Left ventricle myocardium superior (tissue), 1 donor: ENCODE results near the gene ATG14. TPM values are rescaled to one million over a fixed set of nuclear protein-coding genes. Genes with fewer than 3 reads are reported as not detected.
"Not testable (repeated sequence)": the region's sequence is repeated elsewhere in the genome, so short reads cannot be mapped to it uniquely, and the experiment has no call there.

ENCODE experiments used
- ATAC-seq: fragments of 200-7000 bp; cut with Tn5 transposase; one replicate; pipeline ENCODE4 v1.9.1; 2020; ENCODE audit warnings: mild to moderate bottlenecking, moderate library complexity
- DNase-seq: peaks from one replicate; pipeline ENCODE4 v3.0.0-alpha.2; 2020
- intact Hi-C: fragments of 100-400 bp; cut with micrococcal nuclease; formaldehyde crosslinking; loops from one replicate; pipeline ENCODE4 v1.11.0; 2022
- long read RNA-seq: library from polyadenylated mRNA; unstranded; transcript quantifications from one replicate; pipeline ENCODE4 v2.0.0, GENCODE V29; 2021
- total RNA-seq: library from RNA; stranded (reverse); fragmentation: NEBNext Ultra II Directional; extraction: Animal tissue kit (Norgen Biotek cat#: 25700); gene quantifications from one replicate; pipeline ENCODE4 v1.2.1, GENCODE V29; 2021
- donor health status: DM: no; HTN: yes; CAD: no; lungs with severe emphysema.

ATG14 gene
- total RNA-seq: 17.3 TPM
- long read RNA-seq, full-length matches to known transcripts: 2 of 14 reads
- long read RNA-seq, partial matches to known transcripts: 3 of 14 reads
- long read RNA-seq, other reads (novel, unspliced or antisense): 9 of 14 reads

- DNase-seq (peak; percentile 88), ATAC-seq (peak; percentile 99)
These were observed at the start of gene ATG14 for GRCh38 chr14:55411426-55412389. Gene ATG14, minus strand, starts transcription at chr14:55411830. Its CDS starts 8 bp downstream, at chr14:55411822.

GRCh38 chr14:55458800-55459515, 47.3 kb upstream of the ATG14 start:
- no peak for DNase-seq
- ATAC-seq: no peak
- intact Hi-C loops: no loop called here

More at GRCh38 chr14:55411426-55412389, at the start of gene ATG14:
- intact Hi-C loops: no loop called here

- ATAC-seq (no peak), DNase-seq (no peak)
- intact Hi-C loops: no loop called here
These were observed 45.9 kb upstream of the ATG14 start for GRCh38 chr14:55457496-55457895.

- DNase-seq, ATAC-seq, intact Hi-C loops: not testable (repeated sequence)
These were observed 44.8 kb upstream of the ATG14 start for GRCh38 chr14:55456411-55456810.

- intact Hi-C loops: no loop called here
- ATAC-seq (peak; percentile 84), DNase-seq (peak; percentile 44)
These were observed 42.8 kb upstream of the ATG14 start for GRCh38 chr14:55454264-55455002.

GRCh38 chr14:55451950-55452349, 40.3 kb upstream of the ATG14 start:
- ATAC-seq (no peak), DNase-seq (no peak)
- intact Hi-C loops: no loop called here

GRCh38 chr14:55451398-55451797, 39.8 kb upstream of the ATG14 start:
- ATAC-seq (no peak), DNase-seq (no peak)
- intact Hi-C loops: no loop called here

GRCh38 chr14:55450987-55451386, 39.4 kb upstream of the ATG14 start:
- ATAC-seq: no peak
- intact Hi-C loops: no loop called here
- no peak for DNase-seq

- ATAC-seq (no peak), DNase-seq (no peak)
- intact Hi-C loops: no loop called here
These were observed 38.9 kb upstream of the ATG14 start for GRCh38 chr14:55450539-55450938.

- no peak for ATAC-seq
- intact Hi-C loops: no loop called here
- no peak for DNase-seq
These were observed 38.5 kb upstream of the ATG14 start for GRCh38 chr14:55450124-55450523.

GRCh38 chr14:55449116-55449515, 37.5 kb upstream of the ATG14 start:
- DNase-seq (no peak), ATAC-seq (no peak)
- intact Hi-C loops: no loop called here

- ATAC-seq (peak; percentile 42), DNase-seq (no peak)
- intact Hi-C loops: no loop called here
These were observed 36.5 kb upstream of the ATG14 start for GRCh38 chr14:55448141-55448614.

GRCh38 chr14:55446833-55447232, 35.2 kb upstream of the ATG14 start:
- intact Hi-C loops: no loop called here
- ATAC-seq (no peak), DNase-seq (no peak)

GRCh38 chr14:55446127-55446736, 34.6 kb upstream of the ATG14 start:
- intact Hi-C loops: no loop called here
- DNase-seq (no peak), ATAC-seq (peak; percentile 70)

GRCh38 chr14:55441286-55441685, 29.7 kb upstream of the ATG14 start:
- intact Hi-C loops: no loop called here
- no peak for ATAC-seq
- no peak for DNase-seq

- peak; percentile 48 for ATAC-seq
- intact Hi-C loops: no loop called here
- DNase-seq: peak; percentile 34
These were observed 28.8 kb upstream of the ATG14 start, which contains the start of gene TBPL2 for GRCh38 chr14:55440385-55440784. Gene TBPL2, minus strand, starts transcription at chr14:55440616. Its CDS starts 167 bp downstream, at chr14:55440449.

- ATAC-seq: peak; percentile 61
These were observed 26.5 kb upstream of the ATG14 start for GRCh38 chr14:55438066-55438683.

GRCh38 chr14:55436931-55437330, 25.3 kb upstream of the ATG14 start:
- intact Hi-C loops: no loop called here
- no peak for ATAC-seq
- no peak for DNase-seq

More at GRCh38 chr14:55438066-55438683, 26.5 kb upstream of the ATG14 start:
- DNase-seq: no peak
- intact Hi-C loops: no loop called here
